ENCODE data around the gene SKOR1. TPM values are rescaled to one million over a fixed set of nuclear protein-coding genes. Genes with fewer than 3 reads are reported as not detected.

SKOR1 gene
- total and polyA plus RNA-seq, 4 experiments from 2014 or later = 0.09 to 0.38 (median 0.30) TPM; not detected in 1

DNA sequence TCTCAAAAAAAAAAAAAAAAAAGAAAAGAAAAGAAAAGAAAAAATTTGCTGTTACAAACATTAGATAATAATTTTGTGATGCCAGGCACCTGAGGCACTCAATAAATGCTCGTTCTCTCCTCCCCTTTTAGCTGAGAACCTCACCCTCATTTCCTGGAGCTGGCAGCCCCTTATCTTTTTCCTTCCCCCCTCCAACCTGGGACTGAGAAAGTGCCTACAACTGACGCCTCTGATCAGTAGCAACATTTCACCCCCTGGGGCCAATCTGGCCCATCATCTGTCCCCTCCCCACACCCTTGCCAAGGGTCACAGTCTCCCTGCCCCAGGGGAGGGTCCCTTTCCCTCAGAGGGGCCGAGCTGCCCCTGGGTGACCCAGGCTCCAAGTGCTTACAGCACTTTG is 27.1 kb downstream of the SKOR1 start:
- Histone ChIP-seq H3K36me3 (ENCODE audit: insufficient read depth, low read length) (no peaks in the 10 kb centered on the region), H3K9me3 (ENCODE audit: control insufficient read depth in 1 of 2, low read length in 2 of 2) (no peaks in the 10 kb centered on the region), H3K4me1 (ENCODE audit: insufficient read depth, low read length) (no peaks in the 10 kb centered on the region), H3K4me3 (ENCODE audit: low read length in 2 of 2) (no peak overlapping the region), H3K27ac (ENCODE audit: low read depth, low read length) (no peak overlapping the region), H3K27me3 (ENCODE audit: insufficient read depth, low read length) (no peaks in the 10 kb centered on the region)
- intact Hi-C loops (cut with micrococcal nuclease) = no loop called here
- Mint-ChIP-seq H3K4me1 (no peaks in the 10 kb centered on the region), H3K9me3 (peaks cover 0 to 2% (median 0%) of the 10 kb centered on the region in 8 donors), H3K27me3 (peaks cover 6 to 11% of the 10 kb centered on the region in 2 donors), H3K36me3 (no peaks in the 10 kb centered on the region), H3K4me3 (no peak overlapping the region), H3K27ac (no peak overlapping the region)
- ChIA-PET CTCF (ENCODE audit: partially characterized antibody) (interaction anchor here (2.4 kb wide), 1 partner anchor 11 kb away, joined by 7 read pairs; no protein-coding TSS in a partner anchor), POLR2A (ENCODE audit: partially characterized antibody) (no interaction called here)
- DNase-seq = no peak

DNA sequence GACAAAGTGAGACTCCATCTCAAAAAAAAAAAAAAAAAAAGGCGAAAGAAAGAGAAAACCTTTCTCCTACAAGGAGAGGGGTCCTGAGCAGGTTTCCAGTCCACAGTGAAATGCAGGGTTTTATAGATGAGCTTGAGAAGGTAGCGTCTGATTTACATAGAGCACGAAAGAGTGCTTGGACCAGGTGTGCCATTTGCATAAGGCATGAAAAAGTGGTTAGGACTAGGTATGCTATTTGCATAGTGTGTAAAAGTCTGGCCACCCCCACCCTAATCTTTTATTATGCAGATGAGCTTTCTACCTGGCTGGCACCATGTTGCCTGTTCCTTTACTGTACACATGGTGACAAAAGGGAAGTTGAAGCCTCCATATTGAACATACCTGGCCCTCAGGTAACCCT is 28.1 kb downstream of the SKOR1 start:
- intact Hi-C loops (cut with micrococcal nuclease) = no loop called here
- no peaks in the 10 kb centered on the region for H3K36me3 Mint-ChIP-seq
- no peaks in the 10 kb centered on the region for H3K27me3 ChIP-seq (ENCODE audit: insufficient read depth, low read length)
- peaks cover 0 to 2% (median 0%) of the 10 kb centered on the region in 8 donors for H3K9me3 Mint-ChIP-seq
- H3K27ac ChIP-seq (ENCODE audit: low read depth, low read length) = no peak overlapping the region
- no peak for DNase-seq
- ChIA-PET CTCF (ENCODE audit: partially characterized antibody) (interaction anchor here (1.2 to 2.4 kb wide), 2 partner anchors 10 to 17 kb away, joined by 3 to 7 read pairs; no protein-coding TSS in a partner anchor), POLR2A (ENCODE audit: partially characterized antibody) (no interaction called here)
- peaks cover 6 to 11% of the 10 kb centered on the region in 2 donors for H3K27me3 Mint-ChIP-seq
- no peaks in the 10 kb centered on the region for H3K36me3 ChIP-seq (ENCODE audit: insufficient read depth, low read length)
- no peak overlapping the region for H3K27ac Mint-ChIP-seq
- H3K9me3 ChIP-seq (ENCODE audit: control insufficient read depth in 1 of 2, low read length in 2 of 2) = no peaks in the 10 kb centered on the region
- H3K4me1 ChIP-seq (ENCODE audit: insufficient read depth, low read length) = no peaks in the 10 kb centered on the region
- no peaks in the 10 kb centered on the region for H3K4me1 Mint-ChIP-seq
- no peak overlapping the region for H3K4me3 ChIP-seq (ENCODE audit: low read length in 2 of 2)
- H3K4me3 Mint-ChIP-seq = no peak overlapping the region

DNA sequence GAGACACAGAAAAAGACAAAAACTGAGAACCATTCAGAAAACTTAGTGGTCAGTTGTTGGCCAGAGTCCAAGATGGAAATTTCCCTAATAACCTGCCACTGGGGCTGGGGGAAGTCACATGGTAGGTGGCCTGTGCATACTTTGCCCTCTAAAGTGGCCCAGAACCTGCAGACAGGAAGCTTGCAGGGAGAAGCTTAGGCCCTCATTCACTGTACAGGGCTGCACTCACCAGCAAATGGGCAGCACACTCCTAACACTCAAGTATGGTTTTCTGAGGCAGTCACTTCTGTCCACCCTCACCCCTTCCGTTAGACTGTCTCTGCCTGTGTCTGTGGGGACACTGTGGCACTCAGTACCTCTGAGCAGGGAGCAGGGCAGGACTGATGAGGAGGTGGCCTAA is 29.0 kb downstream of the SKOR1 start:
- ChIA-PET CTCF (ENCODE audit: partially characterized antibody) (interaction anchor here (2.4 kb wide), 1 partner anchor 9 kb away, joined by 7 read pairs; no protein-coding TSS in a partner anchor), POLR2A (ENCODE audit: partially characterized antibody) (no interaction called here)
- no peaks in the 10 kb centered on the region for H3K36me3 Mint-ChIP-seq
- H3K27me3 ChIP-seq (ENCODE audit: insufficient read depth, low read length) = no peaks in the 10 kb centered on the region
- H3K36me3 ChIP-seq (ENCODE audit: insufficient read depth, low read length) = no peaks in the 10 kb centered on the region
- H3K27ac ChIP-seq (ENCODE audit: low read depth, low read length) = no peak overlapping the region
- DNase-seq = no peak
- no peaks in the 10 kb centered on the region for H3K4me1 ChIP-seq (ENCODE audit: insufficient read depth, low read length)
- H3K4me1 Mint-ChIP-seq = no peaks in the 10 kb centered on the region
- H3K4me3 ChIP-seq (ENCODE audit: low read length in 2 of 2) = no peak overlapping the region
- no peak overlapping the region for H3K27ac Mint-ChIP-seq
- H3K4me3 Mint-ChIP-seq = no peak overlapping the region
- intact Hi-C loops (cut with micrococcal nuclease) = no loop called here
- H3K9me3 Mint-ChIP-seq = peaks cover 0 to 2% (median 0%) of the 10 kb centered on the region in 8 donors
- peaks cover 6 to 11% of the 10 kb centered on the region in 2 donors for H3K27me3 Mint-ChIP-seq
- no peaks in the 10 kb centered on the region for H3K9me3 ChIP-seq (ENCODE audit: control insufficient read depth in 1 of 2, low read length in 2 of 2)

DNA sequence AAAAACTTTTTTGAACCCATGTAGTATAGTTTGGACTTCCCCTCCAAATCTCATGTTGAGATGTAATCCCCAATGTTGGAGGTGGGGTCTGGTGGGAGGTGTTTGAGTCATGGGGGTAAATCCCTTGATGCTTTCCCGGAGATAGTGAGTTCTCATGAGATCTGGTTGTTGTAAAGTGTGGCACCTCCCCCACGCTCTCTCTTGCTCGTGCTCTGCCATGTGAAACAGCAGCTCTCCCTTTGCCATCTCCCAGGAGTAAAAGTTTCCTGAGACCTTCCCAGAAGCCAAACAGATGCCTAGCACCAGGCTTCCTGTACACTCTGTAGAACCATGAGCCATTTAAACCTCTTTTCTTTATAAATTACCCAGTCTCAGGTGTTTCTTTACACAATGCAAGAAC is 30.5 kb downstream of the SKOR1 start:
- POLR2A ChIA-PET (ENCODE audit: partially characterized antibody) = no interaction called here
- H3K27ac Mint-ChIP-seq = no peak overlapping the region

DNA sequence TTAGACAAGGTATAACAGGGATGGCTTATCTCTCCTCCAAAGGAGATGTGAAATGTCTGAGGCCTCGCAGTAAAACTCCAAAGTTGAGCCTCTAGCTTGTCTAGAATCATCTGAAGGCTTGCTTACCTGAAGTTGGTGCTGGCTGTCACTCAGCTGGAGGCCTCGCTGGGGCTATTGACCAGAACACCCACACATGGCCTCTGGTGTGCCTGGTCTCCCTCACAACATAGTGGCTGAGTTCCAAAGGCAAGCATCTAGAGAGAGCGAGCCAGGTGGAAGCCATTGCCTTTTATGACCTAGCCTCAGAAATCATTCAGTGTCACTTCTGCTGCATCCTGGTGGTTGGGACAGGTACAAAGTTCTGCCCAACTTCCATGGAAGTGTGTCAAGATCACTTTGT is 31.9 kb downstream of the SKOR1 start:
- Mint-ChIP-seq H3K4me1 (no peaks in the 10 kb centered on the region), H3K27ac (no peak overlapping the region), H3K9me3 (no peaks in the 10 kb centered on the region), H3K36me3 (no peaks in the 10 kb centered on the region), H3K4me3 (no peak overlapping the region), H3K27me3 (peaks cover 1 to 7% of the 10 kb centered on the region in 2 donors)
- intact Hi-C loops (cut with micrococcal nuclease) = no loop called here
- ChIA-PET POLR2A (ENCODE audit: partially characterized antibody) (no interaction called here), CTCF (ENCODE audit: partially characterized antibody) (interaction anchor here (1.0 kb wide), 1 partner anchor 910 kb away, joined by 3 read pairs; no protein-coding TSS in a partner anchor)
- H3K4me3 ChIP-seq (ENCODE audit: low read length in 2 of 2) = no peak overlapping the region
- no peak overlapping the region for H3K27ac ChIP-seq (ENCODE audit: low read depth, low read length)
- no peaks in the 10 kb centered on the region for H3K4me1 ChIP-seq (ENCODE audit: insufficient read depth, low read length)
- no peak for DNase-seq
- H3K9me3 ChIP-seq (ENCODE audit: control insufficient read depth in 1 of 2, low read length in 2 of 2) = no peaks in the 10 kb centered on the region
- H3K36me3 ChIP-seq (ENCODE audit: insufficient read depth, low read length) = no peaks in the 10 kb centered on the region
- no peaks in the 10 kb centered on the region for H3K27me3 ChIP-seq (ENCODE audit: insufficient read depth, low read length)

More for the DNA sequence above, 30.5 kb downstream of the SKOR1 start:
- Mint-ChIP-seq H3K36me3 (no peaks in the 10 kb centered on the region), H3K27me3 (peaks cover 3 to 5% of the 10 kb centered on the region in 2 donors), H3K4me3 (no peak overlapping the region), H3K4me1 (no peaks in the 10 kb centered on the region), H3K9me3 (peaks cover 0 to 2% (median 0%) of the 10 kb centered on the region in 8 donors)
- no peaks in the 10 kb centered on the region for H3K27me3 ChIP-seq (ENCODE audit: insufficient read depth, low read length)
- no peaks in the 10 kb centered on the region for H3K36me3 ChIP-seq (ENCODE audit: insufficient read depth, low read length)
- no peaks in the 10 kb centered on the region for H3K9me3 ChIP-seq (ENCODE audit: control insufficient read depth in 1 of 2, low read length in 2 of 2)
- intact Hi-C loops (cut with micrococcal nuclease) = no loop called here
- H3K4me3 ChIP-seq (ENCODE audit: low read length in 2 of 2) = no peak overlapping the region
- no peak overlapping the region for H3K27ac ChIP-seq (ENCODE audit: low read depth, low read length)
- CTCF ChIA-PET (ENCODE audit: partially characterized antibody) = no interaction called here
- H3K4me1 ChIP-seq (ENCODE audit: insufficient read depth, low read length) = no peaks in the 10 kb centered on the region
- DNase-seq = no peak

DNA sequence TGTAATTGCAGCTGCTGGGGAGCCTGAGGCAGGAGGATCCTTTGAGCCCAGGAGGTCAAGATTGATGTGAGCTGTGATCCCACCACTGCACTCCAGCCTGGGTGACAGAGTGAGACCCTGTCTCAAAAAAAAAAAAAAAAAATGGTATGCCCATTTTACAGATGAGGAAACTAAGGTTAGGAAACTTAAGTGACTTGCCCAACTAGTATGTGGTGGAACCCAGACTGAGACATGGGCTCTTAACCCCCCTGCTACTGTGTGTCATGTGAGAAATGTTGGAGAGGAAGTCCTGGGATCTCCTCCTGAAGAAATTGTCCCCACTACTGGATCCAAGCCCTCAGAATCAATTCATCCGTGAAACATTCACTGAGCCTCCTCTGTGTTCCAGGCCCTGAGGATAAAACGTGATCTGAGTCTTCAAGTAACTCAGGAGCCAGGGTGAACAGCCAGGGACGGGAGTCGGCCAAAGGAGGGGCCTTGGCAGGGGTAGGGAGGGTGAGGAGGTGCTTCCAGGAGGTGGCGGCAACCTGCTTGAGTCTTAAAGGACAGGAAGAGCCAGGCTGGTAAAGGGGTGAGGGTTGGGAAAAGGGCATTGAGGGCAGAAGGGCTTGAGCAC is 34.1 kb downstream of the SKOR1 start:
- Mint-ChIP-seq H3K9me3 (no peaks in the 10 kb centered on the region), H3K36me3 (no peaks in the 10 kb centered on the region), H3K4me3 (no peak overlapping the region), H3K27ac (no peak overlapping the region), H3K27me3 (peaks cover 4 to 9% of the 10 kb centered on the region in 2 donors), H3K4me1 (no peaks in the 10 kb centered on the region)
- Histone ChIP-seq H3K4me1 (ENCODE audit: insufficient read depth, low read length) (peaks cover 10% of the 10 kb centered on the region), H3K4me3 (ENCODE audit: low read length in 2 of 2) (no peak overlapping the region), H3K9me3 (ENCODE audit: control insufficient read depth in 1 of 2, low read length in 2 of 2) (no peaks in the 10 kb centered on the region), H3K27ac (ENCODE audit: low read depth, low read length) (no peak overlapping the region), H3K27me3 (ENCODE audit: insufficient read depth, low read length) (no peaks in the 10 kb centered on the region), H3K36me3 (ENCODE audit: insufficient read depth, low read length) (no peaks in the 10 kb centered on the region)
- DNase-seq = no peak
- ChIA-PET CTCF (ENCODE audit: partially characterized antibody) (interaction anchor here (0.7 kb wide), 1 partner anchor 9 kb away, joined by 3 read pairs; no protein-coding TSS in a partner anchor), POLR2A (ENCODE audit: partially characterized antibody) (no interaction called here)
- intact Hi-C loops (cut with micrococcal nuclease) = no loop called here

DNA sequence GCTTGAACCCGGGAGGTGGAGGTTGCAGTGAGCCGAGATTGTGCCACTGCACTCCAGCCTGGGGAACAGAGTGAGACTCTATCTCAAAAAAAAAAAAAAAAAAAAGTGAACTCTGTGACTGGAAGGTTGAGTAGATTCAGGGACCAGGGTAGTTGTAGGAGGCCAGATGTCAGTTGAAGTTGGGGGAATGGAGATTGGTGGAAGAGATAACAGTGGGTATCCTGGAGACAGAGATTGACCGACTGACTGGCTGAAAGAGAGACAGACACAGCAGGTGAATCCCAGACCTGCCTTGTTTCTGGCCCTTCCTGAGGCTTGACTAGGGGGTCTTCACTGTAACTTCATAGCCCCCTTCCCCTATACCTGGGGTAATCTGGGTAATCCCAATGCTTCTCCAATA is 36.7 kb downstream of the SKOR1 start:
- H3K27me3 ChIP-seq (ENCODE audit: insufficient read depth, low read length) = no peaks in the 10 kb centered on the region
- no peaks in the 10 kb centered on the region for H3K36me3 ChIP-seq (ENCODE audit: insufficient read depth, low read length)
- H3K9me3 ChIP-seq (ENCODE audit: control insufficient read depth in 1 of 2, low read length in 2 of 2) = no peaks in the 10 kb centered on the region
- H3K36me3 Mint-ChIP-seq = no peaks in the 10 kb centered on the region
- POLR2A ChIA-PET (ENCODE audit: partially characterized antibody) = no interaction called here
- H3K27ac Mint-ChIP-seq = no peak overlapping the region
- CTCF ChIA-PET (ENCODE audit: partially characterized antibody) = interaction anchor here (0.9 to 2.7 kb wide), 4 partner anchors 12 to 350 kb away, joined by 3 to 11 read pairs (median 7); no protein-coding TSS in a partner anchor
- H3K27ac ChIP-seq (ENCODE audit: low read depth, low read length) = no peak overlapping the region
- peaks cover 10% of the 10 kb centered on the region for H3K4me1 ChIP-seq (ENCODE audit: insufficient read depth, low read length)
- intact Hi-C loops (cut with micrococcal nuclease) = loop anchor here (2.0 kb wide), 1 partner anchor 21 kb away; the partner anchor contains the start of gene RNU6-1
- peaks cover 6 to 12% of the 10 kb centered on the region in 2 donors for H3K27me3 Mint-ChIP-seq
- no peaks in the 10 kb centered on the region for H3K4me1 Mint-ChIP-seq
- H3K9me3 Mint-ChIP-seq = no peaks in the 10 kb centered on the region
- no peak overlapping the region for H3K4me3 Mint-ChIP-seq
- no peak overlapping the region for H3K4me3 ChIP-seq (ENCODE audit: low read length in 2 of 2)
- no peak for DNase-seq

Measured in CD4-positive, alpha-beta memory T cell (primary cell).